G401 (cell line): ENCODE data around the gene TBCEL. TPM values are rescaled to one million over a fixed set of nuclear protein-coding genes. Genes with fewer than 3 reads are reported as not detected.

ENCODE experiments used
- DNase-seq: peaks from one replicate; pipeline ENCODE4 v3.0.0-alpha.2; 2015; ENCODE audit warnings: low spot score
- in situ Hi-C: cut with HindIII; loops from 2 replicates; pipeline ENCODE4 v1.10.0; 2016; ENCODE audit warnings: low sequenced_read_pairs, mixed read lengths
- total RNA-seq: library from RNA; depleted of rRNA; stranded (reverse); fragments of >200 nt; shearing (Covaris generic); gene quantifications from 2 replicates; pipeline ENCODE4 v1.2.3, GENCODE V29; 2014; rRNA removed

TBCEL gene
- 6.2 and 9.5 TPM in 2 replicates for total RNA-seq

DNA sequence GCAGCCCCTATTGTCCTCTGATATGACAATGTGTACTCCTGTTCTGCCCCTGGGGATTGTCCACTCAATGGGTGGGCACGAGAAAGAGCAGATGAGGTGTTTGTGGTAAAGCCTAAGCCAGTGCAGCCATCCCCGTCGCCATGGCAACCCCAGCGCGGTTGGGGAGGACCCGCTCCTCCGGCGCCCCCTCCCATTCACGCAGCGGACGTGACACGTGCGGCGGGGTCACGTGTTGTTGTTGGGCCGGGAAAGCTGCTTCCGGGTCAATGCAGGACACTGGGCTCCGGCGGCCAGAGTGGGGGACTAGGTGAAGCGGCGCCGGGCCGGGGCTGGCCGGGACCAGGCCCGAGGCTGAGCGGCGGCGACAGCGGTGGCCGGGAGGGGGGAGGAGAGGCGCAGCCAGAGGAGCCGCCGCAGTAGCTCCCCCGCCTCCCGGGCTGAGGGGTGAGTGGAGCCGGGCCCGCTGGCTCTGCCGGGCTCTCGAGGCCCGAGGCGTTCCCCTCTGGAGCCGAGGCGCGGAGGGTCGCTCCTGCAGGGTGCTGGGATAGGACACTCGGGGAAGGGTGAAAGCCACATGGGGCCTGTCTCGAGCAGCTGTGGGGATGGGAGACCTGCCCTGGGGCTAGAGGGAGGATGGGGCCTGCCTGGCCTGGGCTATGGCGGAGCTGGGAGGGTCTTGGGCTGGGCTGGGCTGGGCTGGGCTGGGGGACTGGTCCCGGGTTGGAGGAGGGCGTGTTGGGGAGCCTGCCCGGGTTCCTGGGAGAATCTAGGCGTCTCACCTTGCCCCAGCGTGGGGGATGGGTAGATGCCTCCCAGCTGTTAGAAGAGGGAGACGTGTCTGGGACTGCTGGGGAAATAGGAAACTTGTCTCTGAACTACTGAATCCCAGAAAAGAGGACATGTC is at the start of gene TBCEL:
Gene TBCEL (plus strand): TSS at position 255 of the 904 bp plus-strand sequence. CDS start 21,589 bp downstream, outside the sequence.
- DNase-seq, result peak; percentile 94
- in situ Hi-C loops, result no loop called here

DNA sequence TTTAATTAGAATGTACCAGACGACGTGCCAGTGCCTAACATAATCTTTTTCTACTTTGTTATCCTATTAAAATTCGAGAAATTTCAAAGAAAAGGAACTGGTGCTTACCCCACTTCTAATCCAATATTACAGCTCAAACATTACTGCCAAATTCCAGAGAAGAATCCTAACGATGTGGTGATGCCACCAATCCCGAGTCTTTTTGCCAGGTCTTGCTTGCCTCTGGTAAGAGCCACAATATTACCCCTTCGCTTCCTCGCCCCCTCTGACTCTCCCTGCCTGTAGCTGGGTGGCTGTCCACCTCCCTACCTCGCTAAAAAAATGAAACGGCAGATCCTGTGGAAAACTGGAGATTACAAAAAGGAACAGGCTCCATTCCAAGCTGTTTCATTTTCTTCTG is 49.4 kb upstream of the TBCEL start:
- in situ Hi-C loops, result no loop called here
- no peak for DNase-seq

DNA sequence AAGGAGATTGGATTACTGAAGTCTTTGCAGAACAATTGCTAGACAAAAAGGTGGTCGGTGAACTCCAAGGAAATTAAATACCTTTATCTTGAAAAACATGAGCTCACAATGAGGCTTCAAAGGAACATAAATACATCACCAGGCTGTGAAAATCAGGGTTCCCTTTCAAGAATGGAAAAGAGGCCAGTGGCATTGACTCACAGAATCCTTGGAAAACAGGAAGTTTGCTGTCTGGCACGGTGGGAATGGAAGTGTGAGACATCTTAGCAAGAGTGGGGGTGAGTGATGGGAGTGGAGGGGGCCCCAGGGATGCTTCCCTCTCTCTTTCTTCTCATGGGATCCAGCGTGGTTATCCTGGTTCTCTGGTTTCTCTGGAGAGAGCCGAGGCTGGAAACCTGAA is 48.9 kb upstream of the TBCEL start:
- in situ Hi-C loops, result no loop called here
- no peak for DNase-seq

DNA sequence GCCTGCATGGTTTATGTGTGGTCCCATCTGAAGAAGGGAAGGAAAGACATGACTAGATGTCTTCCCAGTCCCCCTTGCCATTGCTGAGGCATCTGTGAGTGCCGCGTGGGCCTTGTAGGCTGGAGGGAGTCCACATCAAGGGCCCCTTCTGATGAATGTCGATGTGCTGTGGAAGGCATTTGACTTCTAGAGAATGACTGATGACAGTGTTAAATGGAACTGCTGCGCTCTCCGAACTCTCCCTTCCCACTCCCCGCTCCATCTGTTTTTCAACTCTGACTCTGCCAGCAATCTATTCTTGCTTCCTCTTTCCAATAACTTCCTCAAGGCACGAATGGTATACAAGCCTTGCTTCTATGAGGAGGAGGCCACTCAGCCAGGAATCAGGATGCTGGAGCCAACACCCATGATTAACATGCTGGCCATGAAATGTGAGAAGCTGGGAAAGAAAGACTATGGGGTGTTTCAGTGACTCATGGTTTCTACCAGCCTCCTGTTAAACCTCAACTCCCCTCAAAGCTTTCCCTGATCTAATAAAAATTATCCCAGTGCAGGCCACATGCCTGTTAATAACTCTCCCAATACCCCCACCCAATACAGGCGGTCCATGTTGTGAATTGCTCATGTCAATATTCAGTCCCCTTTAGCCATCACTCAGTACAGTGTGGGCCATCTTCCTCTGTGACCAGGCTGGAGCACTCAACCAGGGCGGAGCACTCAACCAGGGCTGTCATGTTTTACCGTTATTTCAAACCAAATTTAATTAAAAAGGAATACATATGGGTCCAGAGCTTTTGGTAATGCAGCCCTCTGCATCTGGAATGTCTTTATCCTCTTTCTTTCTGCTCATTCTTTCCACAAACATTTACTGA is 46.4 kb upstream of the TBCEL start:
- in situ Hi-C loops, result no loop called here
- DNase-seq, result no peak

- in situ Hi-C loops, result no loop called here
- DNase-seq, result no peak
Observed at GRCh38 chr11:120978701-120979100, 45.2 kb upstream of the TBCEL start.

- in situ Hi-C loops, result no loop called here
- no peak for DNase-seq
Observed at GRCh38 chr11:120985718-120986569, 38.0 kb upstream of the TBCEL start.

- no peak for DNase-seq
- in situ Hi-C loops, result no loop called here
Observed at GRCh38 chr11:120988603-120989002, 35.3 kb upstream of the TBCEL start.

DNA sequence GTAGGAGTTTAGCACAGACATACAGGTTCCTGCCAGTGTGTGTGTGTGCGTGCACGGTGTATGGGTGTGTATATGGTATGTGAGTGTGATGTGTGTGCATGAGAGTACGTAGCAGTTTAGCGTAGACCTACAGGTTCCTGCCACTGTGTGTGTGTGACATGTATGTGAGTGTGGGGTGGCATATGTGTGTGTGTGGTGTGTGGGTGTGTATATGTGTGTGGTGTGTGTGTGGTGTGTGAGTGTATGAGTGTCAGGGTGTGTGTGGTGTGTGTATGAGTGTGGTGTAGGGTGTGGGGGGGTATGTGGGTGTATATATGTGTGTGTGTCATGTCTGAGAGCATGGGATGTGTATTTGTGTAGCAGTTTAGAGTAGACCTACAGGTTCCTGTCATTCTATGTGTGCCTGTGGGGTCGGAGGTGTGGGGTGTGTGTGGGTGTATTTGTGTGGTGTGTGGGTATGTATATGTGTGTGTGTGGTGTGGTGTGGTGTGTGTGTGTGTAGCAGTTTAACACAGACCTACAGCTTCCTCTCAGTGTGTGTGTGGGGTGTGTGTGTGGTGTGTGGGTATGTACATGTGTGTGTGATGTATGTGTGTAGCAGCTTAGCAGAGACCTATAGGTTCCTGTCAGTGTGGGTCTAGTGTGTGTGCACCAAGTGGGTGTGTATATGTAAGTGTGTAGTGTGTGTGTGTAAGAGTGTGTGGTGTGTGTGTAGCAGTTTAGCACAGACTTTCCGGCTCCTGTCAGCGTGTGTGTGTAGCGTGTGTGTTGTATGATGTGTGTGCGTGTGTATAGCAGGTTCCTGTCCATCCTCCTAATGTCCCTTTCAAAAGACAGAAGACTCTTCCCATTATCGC is 31.8 kb upstream of the TBCEL start:
- in situ Hi-C loops, result no loop called here

DNA sequence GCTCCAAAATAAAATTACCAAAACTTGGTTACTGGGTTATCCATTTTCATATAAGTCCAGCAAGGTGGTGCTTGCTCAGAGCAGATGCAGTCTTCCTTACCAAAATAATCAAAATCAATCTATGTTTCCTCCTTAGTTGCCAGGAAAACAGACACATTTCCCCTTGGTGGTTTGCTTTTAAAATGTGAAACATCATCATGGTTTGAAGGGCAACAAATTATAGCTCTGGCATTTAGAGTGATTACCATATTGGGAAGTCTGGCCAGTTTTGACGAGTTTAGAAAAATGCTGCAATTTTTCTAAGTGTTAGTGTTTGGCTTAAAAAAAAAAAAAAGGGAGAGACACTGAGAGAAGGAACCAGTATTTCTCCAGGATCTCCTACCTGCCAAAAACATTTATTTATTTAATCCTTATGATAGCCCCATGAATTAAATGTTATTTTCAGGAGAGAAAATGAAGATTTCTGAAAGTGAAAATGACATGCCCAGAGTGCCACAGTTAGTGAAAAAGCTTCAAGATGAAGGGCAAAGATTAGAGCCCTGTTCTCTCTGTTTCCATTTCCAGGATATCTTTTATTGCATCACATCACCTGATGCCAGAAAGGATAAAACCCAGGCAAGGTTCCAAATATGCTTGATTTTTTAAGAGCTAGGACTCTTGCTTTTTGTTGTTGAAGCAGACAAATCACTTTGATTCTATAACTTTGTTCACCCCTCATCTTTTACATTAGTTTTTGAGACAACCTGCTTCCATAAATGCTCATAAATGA is 29.6 kb upstream of the TBCEL start:
- in situ Hi-C loops, result no loop called here
- DNase-seq, result no peak

More for the DNA sequence above, 31.8 kb upstream of the TBCEL start:
- DNase-seq, result no peak

DNA sequence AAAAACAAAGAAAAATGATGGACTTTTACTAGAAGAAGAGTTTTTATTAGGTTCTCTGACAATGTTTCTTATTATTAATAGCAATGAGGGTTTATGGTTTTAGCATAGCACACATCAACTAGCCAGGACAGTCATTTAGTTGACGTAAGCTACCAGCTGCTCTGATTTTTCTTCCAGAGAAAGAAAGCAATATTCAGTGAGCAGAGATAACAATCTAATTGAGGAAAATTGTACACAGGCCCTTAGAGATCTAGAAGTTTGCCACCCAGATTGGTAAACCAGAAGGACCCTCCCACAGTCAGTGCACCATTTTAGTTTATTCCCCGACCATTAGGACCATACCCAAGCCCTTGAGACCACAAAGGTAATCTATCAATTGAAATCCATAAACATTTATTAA is 28.7 kb upstream of the TBCEL start:
- DNase-seq, result no peak
- in situ Hi-C loops, result no loop called here

GRCh38 chr11:120996973-120997372 is 26.9 kb upstream of the TBCEL start:
- in situ Hi-C loops, result no loop called here
- no peak for DNase-seq

GRCh38 chr11:120998581-120998980 is 25.3 kb upstream of the TBCEL start:
- no peak for DNase-seq
- in situ Hi-C loops, result no loop called here

GRCh38 chr11:121004206-121004840 is 19.6 kb upstream of the TBCEL start:
- no peak for DNase-seq
- in situ Hi-C loops, result no loop called here

DNA sequence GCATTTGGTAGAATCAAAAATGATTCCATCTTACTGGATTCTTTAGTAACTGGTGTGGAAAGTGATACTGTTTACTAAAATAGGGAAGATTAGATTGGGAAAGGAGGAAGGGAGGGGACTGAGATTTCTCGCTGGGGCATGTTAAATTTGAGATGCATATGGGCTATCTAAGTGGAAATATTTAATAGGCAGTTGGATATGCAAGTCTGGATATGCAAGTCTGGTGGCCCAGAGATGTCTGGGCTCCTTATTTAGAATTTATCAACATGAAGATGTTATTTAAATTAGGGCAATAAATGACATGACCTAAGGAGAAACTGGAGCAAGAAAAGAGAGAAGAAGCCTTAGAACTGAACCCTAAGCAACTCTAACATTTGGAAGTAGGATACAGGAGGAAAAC is 17.0 kb upstream of the TBCEL start:
- DNase-seq, result no peak

DNA sequence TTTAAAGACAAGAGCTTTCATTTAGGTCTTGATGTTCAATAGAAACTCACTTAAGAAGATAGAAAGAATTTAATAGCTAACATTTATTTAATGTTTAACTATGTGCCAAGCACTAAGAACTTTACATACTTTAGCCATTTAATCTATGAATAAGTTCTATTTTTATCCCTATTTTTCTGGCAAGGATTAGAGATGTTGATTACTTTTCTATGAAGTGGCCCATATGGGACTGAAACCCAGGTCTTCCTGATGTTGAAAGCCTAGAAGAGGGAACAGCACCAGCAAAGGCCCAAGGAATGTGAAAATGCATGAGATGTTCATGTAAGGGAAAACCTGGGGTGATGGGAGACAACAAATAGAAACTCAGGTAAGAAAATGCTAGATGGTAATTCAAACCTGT is 15.4 kb upstream of the TBCEL start:
- no peak for DNase-seq
- in situ Hi-C loops, result no loop called here

More for the DNA sequence above, 17.0 kb upstream of the TBCEL start:
- in situ Hi-C loops, result no loop called here

- in situ Hi-C loops, result no loop called here
- no peak for DNase-seq
Observed at GRCh38 chr11:121012091-121012490, 11.8 kb upstream of the TBCEL start.

DNA sequence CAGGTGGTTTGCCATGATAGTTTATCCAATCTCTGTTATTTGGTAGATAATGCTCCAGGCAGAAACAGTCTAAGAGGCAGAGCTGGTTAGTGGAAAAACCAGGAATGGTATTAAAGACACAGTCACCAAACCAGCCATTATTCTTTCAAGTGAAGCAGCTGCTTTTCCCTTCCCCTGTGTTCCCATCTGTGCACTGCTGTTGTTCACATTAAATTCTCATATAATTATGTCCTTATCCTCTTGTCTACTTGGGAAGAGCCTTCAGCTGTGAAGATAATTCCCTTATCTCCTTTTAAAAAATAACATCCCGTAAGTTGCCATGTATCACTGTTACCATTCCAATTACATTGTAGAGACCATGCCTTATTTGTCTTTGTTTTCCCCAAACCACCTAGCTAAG is 5.2 kb upstream of the TBCEL start:
- no peak for DNase-seq
- in situ Hi-C loops, result no loop called here
